Measurements from ENCODE around the gene ACOXL.
"Not testable (repeated sequence)": the region's sequence is repeated elsewhere in the genome, so short reads cannot be mapped to it uniquely, and the experiment has no call there.

The ACOXL gene

GRCh38 chr2:110853516-110853915, 121.1 kb downstream of the ACOXL start:
- peak; percentile 77 for TF ChIP-seq CTCF (IDR thresholded peaks at IDR 0.05; ENCODE audit: borderline replicate concordance, insufficient read depth, low read depth, low read length)
- no peak overlapping the region for H3K4me3 ChIP-seq (ENCODE audit: low read depth, low read length)

- TF ChIP-seq CTCF (IDR thresholded peaks at IDR 0.05; ENCODE audit: borderline replicate concordance, insufficient read depth, low read depth, low read length) = no peak
- H3K4me3 ChIP-seq (ENCODE audit: low read depth, low read length) = no peak overlapping the region
These were observed 121.6 kb downstream of the ACOXL start for GRCh38 chr2:110853948-110854347.

GRCh38 chr2:110854355-110855081, 122.1 kb downstream of the ACOXL start:
- TF ChIP-seq CTCF (IDR thresholded peaks at IDR 0.05; ENCODE audit: borderline replicate concordance, insufficient read depth, low read depth, low read length) = peak; percentile 35; the same call in 1 of the 2 replicates
- H3K4me3 ChIP-seq (ENCODE audit: low read depth, low read length) = no peak overlapping the region

GRCh38 chr2:110855841-110856240, 123.5 kb downstream of the ACOXL start:
- not testable (repeated sequence) for H3K4me3 ChIP-seq (ENCODE audit: low read depth, low read length)

- TF ChIP-seq CTCF (IDR thresholded peaks at IDR 0.05; ENCODE audit: borderline replicate concordance, insufficient read depth, low read depth, low read length) = no peak
- no peak overlapping the region for H3K4me3 ChIP-seq (ENCODE audit: low read depth, low read length)
These were observed 125.9 kb downstream of the ACOXL start for GRCh38 chr2:110858135-110858725.

GRCh38 chr2:110858993-110859701, 126.8 kb downstream of the ACOXL start:
- no peak for TF ChIP-seq CTCF (IDR thresholded peaks at IDR 0.05; ENCODE audit: borderline replicate concordance, insufficient read depth, low read depth, low read length)
- no peak overlapping the region for H3K4me3 ChIP-seq (ENCODE audit: low read depth, low read length)

GRCh38 chr2:110860630-110861029, 128.3 kb downstream of the ACOXL start:
- no peak for TF ChIP-seq CTCF (IDR thresholded peaks at IDR 0.05; ENCODE audit: borderline replicate concordance, insufficient read depth, low read depth, low read length)
- H3K4me3 ChIP-seq (ENCODE audit: low read depth, low read length) = no peak overlapping the region
